Testis (tissue), 2 donors: Measurements from ENCODE around the gene ADCY9.
"Not testable (repeated sequence)": the region's sequence is repeated elsewhere in the genome, so short reads cannot be mapped to it uniquely, and the experiment has no call there.

Experiments used
- CTCF ChIP-seq, 3 experiments: fragments of 450-650 bp in 2 of 3; fragments of 200-600 bp in 1 of 3; sonication (generic) in 1 of 3; IDR thresholded peaks; one replicate each; pipeline ENCODE4 v1.5.1; 2016 to 2019; ENCODE audit warnings: antibody characterized with exemption in 3 of 3, mild to moderate bottlenecking in 2 of 3, moderate library complexity in 1 of 3
- POLR2A ChIP-seq: fragments of 450-650 bp; IDR thresholded peaks from one replicate; pipeline ENCODE4 v1.6.1; 2017; ENCODE audit warnings: antibody characterized with exemption, mild to moderate bottlenecking, moderate library complexity

GRCh38 chr16:3944457-3944856, 171.8 kb downstream of the ADCY9 start:
- not testable (repeated sequence) for TF ChIP-seq POLR2A; CTCF (IDR thresholded peaks at IDR 0.05)
